Astrocyte (in vitro differentiated cells and primary cell): ENCODE measurements around the gene GABPA. TPM values are rescaled to one million over a fixed set of nuclear protein-coding genes. Genes with fewer than 3 reads are reported as not detected.
"Not testable (repeated sequence)": the region's sequence is repeated elsewhere in the genome, so short reads cannot be mapped to it uniquely, and the experiment has no call there.

Experiments used
- DNase-seq: peaks from one replicate; pipeline ENCODE4 v3.0.0-alpha.2; 2010; ENCODE audit warnings: low read depth
- FAIRE-seq: peaks from 2 replicates; lab custom pipeline; 2011; peaks lifted over from hg19 to GRCh38; lab: Jason Lieb, UNC
- H2AFZ ChIP-seq: 2 replicates; pipeline ENCODE4 v1.6.0; 2012; ENCODE audit warnings: low read depth, low read length, inconsistent platforms
- H3K27ac ChIP-seq: 2 replicates; pipeline ENCODE4 v1.5.1; 2011; ENCODE audit warnings: low read depth, low read length, inconsistent platforms
- H3K27me3 ChIP-seq: 2 replicates; pipeline ENCODE4 v1.6.0; 2011; ENCODE audit warnings: low read length, inconsistent platforms; ENCODE audit not compliant: insufficient read depth
- H3K36me3 ChIP-seq: 2 replicates; pipeline ENCODE4 v1.5.1; 2011; ENCODE audit warnings: low read length, inconsistent platforms; ENCODE audit not compliant: insufficient read depth
- H3K4me1 ChIP-seq: 2 replicates; pipeline ENCODE4 v1.5.1; 2011; ENCODE audit warnings: low read length, inconsistent platforms; ENCODE audit not compliant: insufficient read depth
- H3K4me2 ChIP-seq: 2 replicates; pipeline ENCODE4 v1.6.0; 2012; ENCODE audit warnings: low read length, inconsistent platforms
- H3K4me3 ChIP-seq: 2 replicates; pipeline ENCODE4 v1.5.1; 2011; ENCODE audit warnings: low read depth, mild to moderate bottlenecking, low read length, inconsistent platforms; ENCODE audit not compliant: insufficient read depth
- H3K79me2 ChIP-seq: 2 replicates; pipeline ENCODE4 v1.6.0; 2012; ENCODE audit warnings: mild to moderate bottlenecking, low read length, inconsistent platforms; ENCODE audit not compliant: insufficient read depth
- H3K9ac ChIP-seq: 2 replicates; pipeline ENCODE4 v1.6.0; 2012; ENCODE audit warnings: mild to moderate bottlenecking, low read length, inconsistent platforms
- H3K9me3 ChIP-seq: 2 replicates; pipeline ENCODE4 v1.5.1; 2012; ENCODE audit warnings: low read depth, mild to moderate bottlenecking, low read length, inconsistent platforms; ENCODE audit not compliant: insufficient read depth
- H4K20me1 ChIP-seq: 2 replicates; pipeline ENCODE4 v1.6.0; 2012; ENCODE audit warnings: low read length, inconsistent platforms; ENCODE audit not compliant: insufficient read depth
- H3K27ac Mint-ChIP-seq: one replicate; pipeline ENCODE4 v1.8.0; 2021; ENCODE audit warnings: mild to moderate bottlenecking, mixed read lengths; ENCODE audit not compliant: unreplicated experiment
- H3K27me3 Mint-ChIP-seq: one replicate; pipeline ENCODE4 v1.8.0; 2021; ENCODE audit warnings: low read depth, mixed read lengths; ENCODE audit not compliant: unreplicated experiment
- H3K36me3 Mint-ChIP-seq: one replicate; pipeline ENCODE4 v1.8.0; 2021; ENCODE audit warnings: low read depth, mixed read lengths; ENCODE audit not compliant: unreplicated experiment
- H3K4me1 Mint-ChIP-seq: one replicate; pipeline ENCODE4 v1.8.0; 2021; ENCODE audit warnings: low read depth, mixed read lengths; ENCODE audit not compliant: unreplicated experiment
- H3K4me3 Mint-ChIP-seq: one replicate; pipeline ENCODE4 v1.8.0; 2021; ENCODE audit warnings: mild to moderate bottlenecking, moderate library complexity, mixed read lengths; ENCODE audit not compliant: unreplicated experiment
- H3K9me3 Mint-ChIP-seq: one replicate; pipeline ENCODE4 v1.8.0; 2021; ENCODE audit warnings: mild to moderate bottlenecking, mixed read lengths; ENCODE audit not compliant: unreplicated experiment
- EZH2 ChIP-seq: IDR thresholded peaks from 2 replicates; pipeline ENCODE4 v1.6.1; 2012; ENCODE audit warnings: mild to moderate bottlenecking, low read length, inconsistent platforms; ENCODE audit not compliant: insufficient read depth
- total RNA-seq: library from RNA; stranded (reverse); gene quantifications from 2 replicates; pipeline ENCODE4 v1.2.1, GENCODE V29; 2021
- TF ChIP-seq, protein P1 (sequence below): IDR thresholded peaks from 2 replicates; pipeline ENCODE4 v1.5.1; 2011; ENCODE audit warnings: low read depth, mild to moderate bottlenecking, inconsistent platforms, low read length, moderate library complexity; ENCODE audit not compliant: insufficient read depth

The GABPA gene
- total RNA-seq, 1 donor from 2014 or later, result 23.6 TPM

DNA sequence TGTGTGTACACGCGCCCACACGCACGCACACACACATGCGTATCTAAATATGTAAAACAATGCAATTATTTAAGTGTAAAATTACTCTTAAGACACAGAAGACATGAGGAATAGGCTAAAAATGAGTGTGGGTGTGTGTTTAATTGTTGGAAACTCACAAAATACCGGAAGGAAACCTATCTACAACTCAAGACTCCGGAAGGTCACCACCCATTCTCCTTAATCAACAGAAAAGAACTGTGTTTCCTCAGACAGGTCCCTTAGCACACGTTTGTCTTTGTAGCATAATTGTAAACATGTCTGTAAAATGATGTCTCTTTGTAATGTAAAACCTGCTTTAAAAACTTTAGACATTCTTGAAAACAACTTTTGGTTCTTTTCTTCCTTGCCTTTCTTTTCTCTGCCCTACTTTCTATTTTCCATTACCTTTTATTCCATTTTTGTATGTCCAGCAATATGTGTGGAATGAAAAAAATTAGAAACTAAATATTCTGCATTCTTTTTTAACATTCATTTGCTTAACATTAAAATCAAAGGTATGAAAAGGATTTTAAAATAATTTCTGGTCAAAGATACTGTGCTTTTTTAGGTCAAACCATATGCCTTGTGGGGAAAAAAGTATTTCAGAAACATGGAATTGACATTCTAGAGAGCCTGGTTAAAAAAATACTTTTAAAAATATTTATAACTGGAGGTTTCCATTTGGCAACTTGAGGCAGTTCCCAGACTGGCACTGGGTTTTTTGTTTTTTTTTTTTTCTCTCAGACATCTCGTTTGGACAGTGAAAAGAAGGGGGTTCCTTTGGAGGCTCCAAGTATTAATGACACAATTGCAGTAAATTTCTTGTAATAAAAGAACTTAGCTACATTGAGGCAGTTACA lies 46.3 kb upstream of the GABPA start:
- Histone ChIP-seq H3K79me2 (no peaks in the 10 kb centered on the region), H2AFZ (no peak overlapping the region), H3K4me2 (no peak overlapping the region)

GRCh38 chr21:25689226-25689625 lies 45.5 kb upstream of the GABPA start:
- Histone ChIP-seq H3K9me3 (no peaks in the 10 kb centered on the region), H3K27ac (no peak overlapping the region), H3K27me3 (no peaks in the 10 kb centered on the region), H3K4me3 (no peak overlapping the region), H3K4me1 (no peaks in the 10 kb centered on the region), H2AFZ (no peak overlapping the region), H4K20me1 (no peaks in the 10 kb centered on the region), H3K79me2 (no peaks in the 10 kb centered on the region), H3K36me3 (no peaks in the 10 kb centered on the region), H3K4me2 (no peak overlapping the region), H3K9ac (no peak overlapping the region)
- Mint-ChIP-seq H3K27me3 (no peaks in the 10 kb centered on the region), H3K9me3 (peaks cover 2% of the 10 kb centered on the region), H3K4me3 (no peak overlapping the region), H3K36me3 (no peaks in the 10 kb centered on the region), H3K27ac (no peak overlapping the region), H3K4me1 (peaks cover 6% of the 10 kb centered on the region)
- DNase-seq (peak; percentile 2), FAIRE-seq (peak; percentile 34)
- TF ChIP-seq, protein P1, sequence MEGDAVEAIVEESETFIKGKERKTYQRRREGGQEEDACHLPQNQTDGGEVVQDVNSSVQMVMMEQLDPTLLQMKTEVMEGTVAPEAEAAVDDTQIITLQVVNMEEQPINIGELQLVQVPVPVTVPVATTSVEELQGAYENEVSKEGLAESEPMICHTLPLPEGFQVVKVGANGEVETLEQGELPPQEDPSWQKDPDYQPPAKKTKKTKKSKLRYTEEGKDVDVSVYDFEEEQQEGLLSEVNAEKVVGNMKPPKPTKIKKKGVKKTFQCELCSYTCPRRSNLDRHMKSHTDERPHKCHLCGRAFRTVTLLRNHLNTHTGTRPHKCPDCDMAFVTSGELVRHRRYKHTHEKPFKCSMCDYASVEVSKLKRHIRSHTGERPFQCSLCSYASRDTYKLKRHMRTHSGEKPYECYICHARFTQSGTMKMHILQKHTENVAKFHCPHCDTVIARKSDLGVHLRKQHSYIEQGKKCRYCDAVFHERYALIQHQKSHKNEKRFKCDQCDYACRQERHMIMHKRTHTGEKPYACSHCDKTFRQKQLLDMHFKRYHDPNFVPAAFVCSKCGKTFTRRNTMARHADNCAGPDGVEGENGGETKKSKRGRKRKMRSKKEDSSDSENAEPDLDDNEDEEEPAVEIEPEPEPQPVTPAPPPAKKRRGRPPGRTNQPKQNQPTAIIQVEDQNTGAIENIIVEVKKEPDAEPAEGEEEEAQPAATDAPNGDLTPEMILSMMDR, result no peak
- TF ChIP-seq EZH2, result no peak

More for the DNA sequence above, 46.3 kb upstream of the GABPA start:
- TF ChIP-seq, protein P1, result no peak
- no peak for TF ChIP-seq EZH2
- H3K9ac ChIP-seq, result no peak overlapping the region
- no peaks in the 10 kb centered on the region for H3K4me1 ChIP-seq
- H3K4me1 Mint-ChIP-seq, result peaks cover 6% of the 10 kb centered on the region
- H3K9me3 ChIP-seq, result no peaks in the 10 kb centered on the region
- H3K4me3 ChIP-seq, result no peak overlapping the region
- DNase-seq (no peak), FAIRE-seq (no peak)
- no peaks in the 10 kb centered on the region for H3K27me3 ChIP-seq
- H3K4me3 Mint-ChIP-seq, result no peak overlapping the region
- H3K36me3 Mint-ChIP-seq, result no peaks in the 10 kb centered on the region
- H3K27ac ChIP-seq, result no peak overlapping the region
- no peak overlapping the region for H3K27ac Mint-ChIP-seq
- H4K20me1 ChIP-seq, result no peaks in the 10 kb centered on the region
- H3K27me3 Mint-ChIP-seq, result no peaks in the 10 kb centered on the region
- H3K9me3 Mint-ChIP-seq, result peaks cover 2% of the 10 kb centered on the region
- no peaks in the 10 kb centered on the region for H3K36me3 ChIP-seq

DNA sequence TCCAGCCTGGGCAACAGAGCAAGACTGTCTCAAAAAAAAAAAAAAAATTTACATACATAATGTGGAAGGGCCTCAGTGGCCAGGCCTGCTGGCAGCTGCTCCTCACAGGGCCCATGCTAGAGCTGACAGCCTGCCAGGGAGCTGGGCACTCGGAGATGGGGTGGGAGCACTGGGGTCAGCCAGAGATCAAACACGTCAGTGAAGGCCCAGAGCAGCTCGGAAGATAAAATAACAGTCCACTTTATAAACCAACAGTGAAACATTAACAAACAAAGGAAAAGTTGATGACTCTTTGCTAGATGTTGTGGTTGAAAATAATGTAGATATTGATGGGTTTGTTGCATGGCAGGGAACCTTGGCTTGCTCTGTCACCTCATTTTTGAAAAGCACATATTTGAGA lies 42.8 kb upstream of the GABPA start:
- FAIRE-seq (no peak), DNase-seq (no peak)
- Mint-ChIP-seq H3K4me3 (no peak overlapping the region), H3K4me1 (peaks cover 6% of the 10 kb centered on the region), H3K27ac (no peak overlapping the region), H3K36me3 (peaks cover 5% of the 10 kb centered on the region), H3K27me3 (no peaks in the 10 kb centered on the region), H3K9me3 (peaks cover 2% of the 10 kb centered on the region)
- Histone ChIP-seq H3K9ac (no peak overlapping the region), H3K4me2 (no peak overlapping the region), H3K36me3 (no peaks in the 10 kb centered on the region), H4K20me1 (no peaks in the 10 kb centered on the region), H3K27me3 (no peaks in the 10 kb centered on the region), H3K79me2 (no peaks in the 10 kb centered on the region), H2AFZ (no peak overlapping the region), H3K9me3 (no peaks in the 10 kb centered on the region), H3K4me3 (no peak overlapping the region), H3K4me1 (no peaks in the 10 kb centered on the region), H3K27ac (no peak overlapping the region)
- TF ChIP-seq, protein P1, result no peak
- no peak for TF ChIP-seq EZH2

- not testable (repeated sequence) for H3K9ac ChIP-seq, H4K20me1 ChIP-seq, H3K4me1 Mint-ChIP-seq, H3K36me3 Mint-ChIP-seq, H3K4me1 ChIP-seq, H3K4me3 ChIP-seq, FAIRE-seq, H2AFZ ChIP-seq, H3K27me3 ChIP-seq, H3K4me3 Mint-ChIP-seq, H3K27ac ChIP-seq, H3K27ac Mint-ChIP-seq, H3K79me2 ChIP-seq, DNase-seq, H3K9me3 ChIP-seq, H3K36me3 ChIP-seq, H3K4me2 ChIP-seq, H3K27me3 Mint-ChIP-seq, H3K9me3 Mint-ChIP-seq
Measured at GRCh38 chr21:25695461-25695860, 39.3 kb upstream of the GABPA start.
